ENCODE results near the gene IL13RA1.

The IL13RA1 gene

GRCh38 chrX:118742176-118742575, 14.8 kb downstream of the IL13RA1 start:
- no peak for ATAC-seq

GRCh38 chrX:118745570-118745969, 18.2 kb downstream of the IL13RA1 start:
- no peak for ATAC-seq
- TF ChIP-seq ARNTL (CRISPR knock-in tag; IDR thresholded peaks at IDR 0.05; ENCODE audit: borderline replicate concordance, low read depth) (no peak), CREB5 (CRISPR knock-in tag; IDR thresholded peaks at IDR 0.05; ENCODE audit: low read depth) (no peak), ZFP30 (CRISPR knock-in tag; IDR thresholded peaks at IDR 0.05) (no peak), PATZ1 (CRISPR knock-in tag; IDR thresholded peaks at IDR 0.05; ENCODE audit: borderline replicate concordance) (no peak)

More at GRCh38 chrX:118742176-118742575, 14.8 kb downstream of the IL13RA1 start:
- TF ChIP-seq ZNF8 (CRISPR knock-in tag; IDR thresholded peaks at IDR 0.05) (no peak), ZC3H10 (CRISPR knock-in tag; IDR thresholded peaks at IDR 0.05) (no peak), BACH2 (CRISPR knock-in tag; IDR thresholded peaks at IDR 0.05; ENCODE audit: borderline replicate concordance) (no peak), CSDC2 (CRISPR knock-in tag; IDR thresholded peaks at IDR 0.05) (no peak), ZFP3 (CRISPR knock-in tag; IDR thresholded peaks at IDR 0.05) (no peak), TCF4 (CRISPR knock-in tag; IDR thresholded peaks at IDR 0.05; ENCODE audit: borderline replicate concordance) (no peak), ISL1 (CRISPR knock-in tag; IDR thresholded peaks at IDR 0.05) (no peak)

GRCh38 chrX:118751950-118752783, 24.8 kb downstream of the IL13RA1 start:
- TF ChIP-seq PPARA (CRISPR knock-in tag; IDR thresholded peaks at IDR 0.05; ENCODE audit: borderline replicate concordance) = no peak
- no peak for ATAC-seq

- TF ChIP-seq ISL1 (CRISPR knock-in tag; IDR thresholded peaks at IDR 0.05) (0 out of 2 replicates have a peak, but pooled peaks have one; percentile 4), ESRRG (CRISPR knock-in tag; IDR thresholded peaks at IDR 0.05) (no peak), TOX (CRISPR knock-in tag; IDR thresholded peaks at IDR 0.05; ENCODE audit: borderline replicate concordance) (no peak)
- ATAC-seq = no peak
Measured at GRCh38 chrX:118755633-118756032, 28.2 kb downstream of the IL13RA1 start.

- ATAC-seq = no peak
- TF ChIP-seq CSRNP3 (CRISPR knock-in tag; IDR thresholded peaks at IDR 0.05) (no peak), RARB (CRISPR knock-in tag; IDR thresholded peaks at IDR 0.05) (no peak), ARNTL (CRISPR knock-in tag; IDR thresholded peaks at IDR 0.05; ENCODE audit: borderline replicate concordance, low read depth) (no peak), ESRRG (CRISPR knock-in tag; IDR thresholded peaks at IDR 0.05) (no peak), ZNF70 (CRISPR knock-in tag; IDR thresholded peaks at IDR 0.05) (no peak), CREB5 (CRISPR knock-in tag; IDR thresholded peaks at IDR 0.05; ENCODE audit: low read depth) (no peak), GLIS3 (CRISPR knock-in tag; IDR thresholded peaks at IDR 0.05) (no peak), ZFP3 (CRISPR knock-in tag; IDR thresholded peaks at IDR 0.05) (no peak), BACH2 (CRISPR knock-in tag; IDR thresholded peaks at IDR 0.05; ENCODE audit: borderline replicate concordance) (no peak)
Measured at GRCh38 chrX:118756101-118756500, 28.7 kb downstream of the IL13RA1 start.

GRCh38 chrX:118758511-118758910, 31.1 kb downstream of the IL13RA1 start:
- TF ChIP-seq TSHZ2 (CRISPR knock-in tag; IDR thresholded peaks at IDR 0.05) (no peak), ESRRG (CRISPR knock-in tag; IDR thresholded peaks at IDR 0.05) (no peak), PATZ1 (CRISPR knock-in tag; IDR thresholded peaks at IDR 0.05; ENCODE audit: borderline replicate concordance) (no peak), CSDC2 (CRISPR knock-in tag; IDR thresholded peaks at IDR 0.05) (no peak)
- no peak for ATAC-seq

All from SK-N-SH treated with all-trans-retinoic acid at 6 μM for 48 hours (cell line).